Heart left ventricle (tissue), 13 donors: ENCODE data around the gene ADH5.

ENCODE experiments used
- POLR2A ChIP-seq, 2 donors: fragments of 450-650 bp; IDR thresholded peaks; one replicate each; pipeline ENCODE4 v1.6.1; 2017; ENCODE audit warnings: antibody characterized with exemption in 2 of 2, mild to moderate bottlenecking in 2 of 2, moderate library complexity in 2 of 2
- TF ChIP-seq, protein P1 (sequence below), 12 donors: fragments of 200-600 bp; sonication (generic) in 4 of 12; IDR thresholded peaks; one replicate each; pipeline versions ENCODE4 v1.5.0 to v1.8.0; 2018 to 2022; ENCODE audit warnings: antibody characterized with exemption in 12 of 12, mild to moderate bottlenecking in 5 of 12
- donor health status: ischemic (EF 13 %, LVEDD 7.1; RV severe dilation, severe dysfunction).
- donor health status: DM: no; HTN: yes; CAD: no.
- donor health status: DM: no; HTN: no; CAD: no.
- donor health status: ischemic (EF 25% LVEDD 6.9; RV normal size, moderate dysfunction).
- donor health status: ischemic (EF 25% LVEDD 5.7; RV mildly dilated, moderate dysfunction).
- donor health status: ischemic (EF 35%, LVEDD 5.7; RV mildly dilated, moderate dysfunction).
- donor health status: nonischemic (EF 11% LVEDD 7.7; RV severe dilation, severe dysfunction).
- donor health status: DM: yes; HTN: yes; CAD: no.
- donor health status: PGD.
- donor health status: ischemic (EF 29% LVEDD 5.4; RV normal size, mild dysfunction).
- donor health status: nonischemic (EF 23%, LVEDD 6.1; RV moderate dilation, normal function).

DNA sequence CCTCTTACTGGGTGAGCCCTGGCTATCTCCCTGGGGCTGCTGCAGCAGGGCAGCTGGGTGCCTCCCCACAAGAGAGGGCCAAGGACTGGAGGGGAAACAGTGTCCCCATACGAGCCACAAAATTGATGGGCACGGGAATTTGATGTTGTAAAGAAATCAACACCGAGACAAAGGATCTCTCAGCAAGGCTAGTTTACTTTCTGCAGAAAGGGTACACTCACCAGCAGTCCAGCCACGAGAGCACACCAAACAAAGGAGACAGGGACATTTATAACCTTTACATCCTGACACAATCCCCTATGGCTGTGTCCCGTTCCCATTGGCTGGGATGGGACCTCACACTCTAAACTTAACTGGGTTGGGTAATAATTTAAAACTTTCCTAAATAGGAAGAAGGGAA, 67.2 kb downstream of the ADH5 start:
- TF ChIP-seq, protein P1, sequence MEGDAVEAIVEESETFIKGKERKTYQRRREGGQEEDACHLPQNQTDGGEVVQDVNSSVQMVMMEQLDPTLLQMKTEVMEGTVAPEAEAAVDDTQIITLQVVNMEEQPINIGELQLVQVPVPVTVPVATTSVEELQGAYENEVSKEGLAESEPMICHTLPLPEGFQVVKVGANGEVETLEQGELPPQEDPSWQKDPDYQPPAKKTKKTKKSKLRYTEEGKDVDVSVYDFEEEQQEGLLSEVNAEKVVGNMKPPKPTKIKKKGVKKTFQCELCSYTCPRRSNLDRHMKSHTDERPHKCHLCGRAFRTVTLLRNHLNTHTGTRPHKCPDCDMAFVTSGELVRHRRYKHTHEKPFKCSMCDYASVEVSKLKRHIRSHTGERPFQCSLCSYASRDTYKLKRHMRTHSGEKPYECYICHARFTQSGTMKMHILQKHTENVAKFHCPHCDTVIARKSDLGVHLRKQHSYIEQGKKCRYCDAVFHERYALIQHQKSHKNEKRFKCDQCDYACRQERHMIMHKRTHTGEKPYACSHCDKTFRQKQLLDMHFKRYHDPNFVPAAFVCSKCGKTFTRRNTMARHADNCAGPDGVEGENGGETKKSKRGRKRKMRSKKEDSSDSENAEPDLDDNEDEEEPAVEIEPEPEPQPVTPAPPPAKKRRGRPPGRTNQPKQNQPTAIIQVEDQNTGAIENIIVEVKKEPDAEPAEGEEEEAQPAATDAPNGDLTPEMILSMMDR (IDR thresholded peaks at IDR 0.05), result no peak
- no peak for TF ChIP-seq POLR2A (IDR thresholded peaks at IDR 0.05)
